Measurements from ENCODE around the gene ST6GALNAC1.
"Not testable (repeated sequence)": the region's sequence is repeated elsewhere in the genome, so short reads cannot be mapped to it uniquely, and the experiment has no call there.

ST6GALNAC1 gene

DNA sequence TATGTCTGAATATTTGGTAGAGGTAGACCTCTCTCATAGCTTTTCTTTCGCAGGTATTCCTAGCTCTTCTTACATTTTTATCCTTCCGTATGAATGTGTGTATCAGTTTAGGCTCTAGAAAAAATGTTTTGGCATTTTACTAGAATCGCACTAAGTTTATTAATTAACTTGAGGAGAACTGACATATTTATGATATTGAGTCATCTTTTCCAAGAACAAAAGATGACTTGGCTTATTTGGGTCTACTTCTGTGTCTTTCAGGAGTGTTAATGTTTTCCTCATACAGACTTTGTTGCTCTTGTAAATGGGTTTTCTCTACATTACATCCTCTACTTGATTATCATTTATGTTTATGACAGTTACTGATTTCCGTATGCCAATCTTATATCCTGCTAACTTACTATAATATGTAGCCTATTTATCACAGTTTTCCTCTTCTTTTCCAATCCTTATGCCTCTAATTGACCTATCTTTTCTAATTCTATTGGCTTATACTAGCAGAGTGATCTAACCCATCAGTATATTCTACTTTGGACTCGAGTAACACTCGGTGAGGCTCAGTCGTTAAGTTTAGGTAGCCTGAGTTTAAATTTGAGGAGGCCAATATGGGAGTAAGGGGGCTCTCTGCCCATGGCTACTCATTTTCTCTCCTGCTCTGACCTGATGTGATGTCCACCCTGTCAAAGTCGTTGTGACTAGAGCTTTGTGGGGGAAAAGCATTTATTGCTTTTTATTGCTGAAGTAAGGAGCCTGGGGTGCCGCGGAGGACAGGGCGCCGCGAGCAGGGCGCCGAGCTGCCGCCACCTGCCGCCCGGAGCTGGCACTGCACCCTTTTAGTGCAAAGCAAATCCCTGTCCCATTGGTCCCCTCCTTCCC lies 20.0 kb downstream of the ST6GALNAC1 start:
- DNase-seq: peak; percentile 82
- in situ Hi-C loops (cut with MboI; ENCODE audit: low pct_unique_long_range_greater_than_20kb, low sequenced_read_pairs): no loop called here

- no peak for DNase-seq
- in situ Hi-C loops (cut with MboI; ENCODE audit: low pct_unique_long_range_greater_than_20kb, low sequenced_read_pairs): no loop called here
Observed at GRCh38 chr17:76617838-76618237, 25.7 kb downstream of the ST6GALNAC1 start.

DNA sequence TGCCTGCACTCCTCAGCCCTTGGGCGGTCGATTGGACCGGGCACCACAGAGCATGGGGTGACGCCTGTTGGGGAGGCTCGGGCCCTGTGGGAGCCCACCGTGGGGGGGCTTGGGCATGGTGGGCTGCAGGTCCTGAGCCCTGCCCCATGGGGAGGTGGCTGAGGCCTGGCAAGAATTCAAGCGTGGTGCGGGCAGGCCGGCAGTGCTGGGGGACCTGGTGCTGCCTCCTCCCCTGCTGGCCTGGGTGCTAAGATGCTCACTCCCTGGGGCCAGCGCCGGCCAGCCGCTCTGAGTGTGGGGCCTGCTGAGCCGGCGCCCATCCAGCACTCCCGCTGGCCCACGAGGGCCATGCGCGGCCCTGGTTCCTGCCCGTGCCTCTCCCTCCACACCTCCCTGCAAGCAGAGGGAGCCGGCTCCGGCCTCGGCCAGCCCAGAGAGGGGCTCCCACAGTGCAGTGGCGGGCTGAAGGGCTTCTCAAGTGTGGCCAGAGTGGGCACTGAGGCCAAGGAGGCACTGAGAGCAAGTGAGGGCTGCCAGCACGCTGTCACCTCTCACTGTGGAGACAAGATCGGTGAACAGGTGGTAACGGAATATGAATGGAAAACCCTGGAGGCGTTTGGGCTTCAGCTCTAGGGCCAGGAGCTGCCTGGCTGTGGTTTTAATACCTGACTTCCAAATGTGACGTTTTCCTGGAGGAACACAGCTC lies 28.5 kb downstream of the ST6GALNAC1 start:
- DNase-seq: no peak
- in situ Hi-C loops (cut with MboI; ENCODE audit: low pct_unique_long_range_greater_than_20kb, low sequenced_read_pairs): no loop called here

GRCh38 chr17:76614064-76614759 lies 29.3 kb downstream of the ST6GALNAC1 start:
- DNase-seq; in situ Hi-C loops (cut with MboI; ENCODE audit: low pct_unique_long_range_greater_than_20kb, low sequenced_read_pairs): not testable (repeated sequence)

DNA sequence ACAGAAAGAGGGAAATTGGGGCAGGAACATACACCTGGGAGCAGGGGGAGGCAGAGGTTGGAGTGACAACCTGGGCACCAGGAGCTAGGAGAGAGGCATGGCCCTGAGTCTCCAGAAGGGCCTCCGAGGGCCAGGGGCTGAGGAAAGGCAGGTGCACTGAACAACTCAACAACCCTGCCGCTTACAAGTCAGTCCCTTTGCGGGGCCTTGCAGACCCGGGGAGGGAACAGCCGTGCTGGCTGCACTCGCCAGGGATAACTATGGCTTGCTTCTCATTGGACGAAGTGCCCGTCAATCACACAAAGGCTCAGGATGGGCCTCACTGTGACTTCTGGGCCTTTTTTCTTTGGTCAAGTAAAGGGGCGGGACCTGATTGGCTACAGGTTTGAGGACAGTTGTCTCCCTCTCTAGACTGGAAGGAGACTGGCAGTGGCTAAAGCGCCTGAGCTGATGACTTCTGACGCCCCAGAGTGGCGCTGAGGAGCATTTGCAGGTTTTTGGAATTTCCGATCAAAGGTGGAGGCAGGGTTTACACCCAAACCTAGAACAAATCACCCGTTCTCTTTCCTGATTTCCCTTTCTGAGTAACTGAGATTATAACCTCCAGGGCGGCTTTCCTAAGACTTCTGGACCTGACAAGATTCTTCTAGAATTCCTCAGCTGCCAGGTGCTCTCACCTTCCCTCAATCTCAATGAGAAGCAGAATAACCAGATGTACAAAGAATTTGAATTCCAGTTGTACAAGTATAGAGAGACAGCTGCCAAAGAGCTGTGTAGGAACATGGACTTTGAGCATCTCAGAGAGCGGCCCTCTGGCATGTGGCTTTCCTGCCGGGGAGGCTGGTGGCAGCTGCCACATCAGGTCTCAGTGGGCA lies 30.3 kb downstream of the ST6GALNAC1 start:
- DNase-seq: no peak
- in situ Hi-C loops (cut with MboI; ENCODE audit: low pct_unique_long_range_greater_than_20kb, low sequenced_read_pairs): no loop called here

- in situ Hi-C loops (cut with MboI; ENCODE audit: low pct_unique_long_range_greater_than_20kb, low sequenced_read_pairs): no loop called here
- DNase-seq: no peak
Observed at GRCh38 chr17:76612465-76612864, 31.1 kb downstream of the ST6GALNAC1 start.

GRCh38 chr17:76611758-76612157 lies 31.8 kb downstream of the ST6GALNAC1 start:
- no peak for DNase-seq
- in situ Hi-C loops (cut with MboI; ENCODE audit: low pct_unique_long_range_greater_than_20kb, low sequenced_read_pairs): no loop called here

- in situ Hi-C loops (cut with MboI; ENCODE audit: low pct_unique_long_range_greater_than_20kb, low sequenced_read_pairs); DNase-seq: not testable (repeated sequence)
Observed at GRCh38 chr17:76611080-76611749, 32.3 kb downstream of the ST6GALNAC1 start.

DNA sequence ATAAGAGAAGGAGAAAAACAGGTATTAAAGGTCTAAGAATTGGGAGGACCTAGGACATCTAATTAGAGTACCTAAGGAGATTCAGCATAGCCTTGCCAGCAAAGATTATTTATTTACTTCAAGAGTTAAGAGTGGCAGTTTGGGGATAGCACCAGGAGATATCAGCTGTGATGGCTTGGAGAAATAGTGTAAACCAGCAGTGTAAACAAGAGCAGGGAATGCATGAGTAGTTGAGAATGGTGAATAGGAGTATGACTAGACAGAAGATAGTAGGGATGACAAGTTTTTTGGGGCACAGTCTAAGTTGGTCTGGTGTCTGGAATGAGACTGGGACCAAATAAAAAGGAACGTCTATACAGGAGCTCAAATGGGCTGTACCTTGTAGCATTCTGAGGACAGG lies 36.9 kb downstream of the ST6GALNAC1 start:
- DNase-seq; in situ Hi-C loops (cut with MboI; ENCODE audit: low pct_unique_long_range_greater_than_20kb, low sequenced_read_pairs): not testable (repeated sequence)

DNA sequence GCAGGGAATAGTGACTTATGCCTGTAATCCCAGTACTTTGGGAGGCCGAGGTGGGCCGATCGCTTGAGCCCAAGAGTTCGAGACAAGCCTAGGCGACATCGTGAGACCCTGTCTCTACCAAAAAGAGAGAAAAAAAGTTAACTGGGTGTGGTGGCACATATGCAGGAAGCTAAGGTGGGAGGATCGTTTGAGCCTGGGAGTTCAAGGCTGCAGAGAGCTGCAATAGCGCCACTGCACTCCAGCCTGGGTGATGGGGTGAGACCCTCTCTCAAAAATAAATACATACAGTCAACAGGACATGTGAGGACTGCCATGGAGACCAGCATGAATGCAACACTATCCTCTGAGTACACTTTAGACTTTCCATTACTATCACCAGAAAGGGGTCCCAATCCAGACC lies 42.5 kb downstream of the ST6GALNAC1 start:
- no peak for DNase-seq
- in situ Hi-C loops (cut with MboI; ENCODE audit: low pct_unique_long_range_greater_than_20kb, low sequenced_read_pairs): no loop called here

GRCh38 chr17:76599694-76600460 lies 43.7 kb downstream of the ST6GALNAC1 start:
- peak; percentile 75 for DNase-seq
- in situ Hi-C loops (cut with MboI; ENCODE audit: low pct_unique_long_range_greater_than_20kb, low sequenced_read_pairs): no loop called here

- in situ Hi-C loops (cut with MboI; ENCODE audit: low pct_unique_long_range_greater_than_20kb, low sequenced_read_pairs): no loop called here
- DNase-seq: peak; percentile 35
Observed at GRCh38 chr17:76598004-76598439, 45.5 kb downstream of the ST6GALNAC1 start.

GRCh38 chr17:76597156-76598003 lies 46.2 kb downstream of the ST6GALNAC1 start:
- no peak for DNase-seq
- in situ Hi-C loops (cut with MboI; ENCODE audit: low pct_unique_long_range_greater_than_20kb, low sequenced_read_pairs): no loop called here

- in situ Hi-C loops (cut with MboI; ENCODE audit: low pct_unique_long_range_greater_than_20kb, low sequenced_read_pairs): no loop called here
- DNase-seq: no peak
Observed at GRCh38 chr17:76594690-76595089, 48.9 kb downstream of the ST6GALNAC1 start.

DNA sequence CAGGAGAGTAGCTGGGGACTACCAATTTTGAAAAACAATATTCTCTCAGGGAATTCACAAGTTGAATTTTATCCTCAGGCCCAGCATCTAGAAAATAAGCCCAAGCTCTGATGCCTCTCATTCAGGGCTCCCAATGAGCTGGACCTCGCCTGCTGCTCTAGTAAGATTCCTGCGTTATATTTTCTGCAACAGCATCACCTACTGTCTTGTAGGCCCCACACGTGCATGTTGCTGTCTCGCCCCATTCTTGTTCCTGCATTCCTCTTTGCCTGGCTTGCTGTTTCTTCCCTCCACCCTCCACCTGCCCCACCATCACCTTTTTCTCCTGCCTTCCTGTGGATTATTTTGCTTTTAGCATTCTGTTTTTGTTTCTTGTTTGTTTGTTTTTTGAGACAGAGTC lies 49.6 kb downstream of the ST6GALNAC1 start:
- in situ Hi-C loops (cut with MboI; ENCODE audit: low pct_unique_long_range_greater_than_20kb, low sequenced_read_pairs): no loop called here
- no peak for DNase-seq

DNA sequence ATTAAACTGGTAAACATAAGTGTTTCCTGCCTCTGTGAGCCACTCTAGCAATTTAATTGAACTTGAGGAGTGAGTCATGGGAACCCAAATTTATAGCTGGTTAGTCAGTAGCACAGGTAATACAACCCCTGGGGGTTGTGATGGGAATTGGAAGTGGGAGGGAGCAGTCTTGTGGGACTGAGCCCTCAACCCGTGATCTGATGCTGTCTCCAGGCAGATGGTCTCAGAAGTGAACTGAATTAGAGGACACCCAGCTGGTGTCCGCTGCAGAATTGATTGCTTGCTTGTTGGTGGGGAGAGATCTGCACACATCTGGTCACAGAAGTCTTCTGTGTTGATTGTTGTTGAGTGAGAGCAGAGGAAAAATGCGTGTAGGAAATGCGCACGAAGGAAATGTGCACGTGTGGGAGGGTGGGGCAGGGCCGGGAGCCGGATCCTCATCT lies 50.2 kb downstream of the ST6GALNAC1 start:
- no peak for DNase-seq
- in situ Hi-C loops (cut with MboI; ENCODE audit: low pct_unique_long_range_greater_than_20kb, low sequenced_read_pairs): no loop called here

DNA sequence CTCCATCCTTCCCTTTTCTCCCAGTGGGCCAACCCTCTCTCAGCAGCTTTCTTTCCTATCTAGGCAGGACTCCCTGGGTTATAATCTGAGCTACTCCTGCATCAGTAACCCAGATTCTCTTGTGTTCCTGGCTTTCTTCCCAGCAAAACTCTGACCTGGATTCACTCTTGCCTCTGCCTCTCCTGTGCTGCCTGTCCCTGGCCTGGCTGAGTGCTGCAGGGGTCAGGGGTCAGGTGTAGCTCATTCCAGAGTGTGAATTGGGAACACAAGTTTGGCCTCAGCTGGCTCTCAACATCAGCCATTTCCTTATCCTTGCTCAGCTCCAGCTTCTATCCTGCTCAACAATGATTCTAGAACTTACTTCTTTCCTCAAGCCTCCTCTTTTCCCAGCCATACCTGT lies 55.4 kb downstream of the ST6GALNAC1 start:
- in situ Hi-C loops (cut with MboI; ENCODE audit: low pct_unique_long_range_greater_than_20kb, low sequenced_read_pairs): no loop called here
- no peak for DNase-seq

Data from KBM-7 (cell line).